HCT116 (cell line): ENCODE data around the gene PIAS4. TPM values are rescaled to one million over a fixed set of nuclear protein-coding genes. Genes with fewer than 3 reads are reported as not detected.

ENCODE experiments used
- ATAC-seq: fragments of 200-7000 bp; cut with Tn5 transposase; 2 replicates; pipeline ENCODE4 v1.9.1; 2020; ENCODE audit warnings: mild to moderate bottlenecking, moderate library complexity
- BruUV-seq: library from RNA; stranded (reverse); fragments of 400-500 nt; replicated peaks from 2 replicates; lab custom pipeline; 2021; lab: Mats Ljungman, UMichigan
- CTCF ChIA-PET: fragments of 300-600 bp; sonication (Branson Sonifier 250); formaldehyde crosslinking; loops from one replicate; lab custom pipeline; 2021; ENCODE audit warnings: antibody characterized with exemption; lab: Charles Lee
- POLR2A ChIA-PET: fragments of 300-600, 350-600 bp; sonication (Branson Sonifier 250); formaldehyde crosslinking; loops from one replicate; lab custom pipeline; 2021; ENCODE audit warnings: antibody characterized with exemption; lab: Charles Lee
- RAD21 ChIA-PET, 2 experiments: fragments of 300-600 bp; sonication (Branson Sonifier 250); formaldehyde crosslinking; loops; one replicate each; lab custom pipeline; 2023; ENCODE audit warnings: low total read pairs in 2 of 2; ENCODE audit not compliant: uncharacterized antibody in 2 of 2, unreplicated experiment in 2 of 2, low non-redundant PET in 1 of 2; lab: Charles Lee
- DNase-seq: peaks from one replicate; pipeline ENCODE4 v3.0.0-alpha.2; 2010; ENCODE audit warnings: low read depth, low spot score
- H2AFZ ChIP-seq: fragments of 200-600 bp; shearing (Covaris generic), sonication (generic); 2 replicates; pipeline ENCODE4 v1.6.1; 2017; ENCODE audit warnings: low read depth, mixed run types, mixed read lengths, antibody characterized with exemption, low read length; ENCODE audit not compliant: poor library complexity, severe bottlenecking
- H3K27ac ChIP-seq: 2 replicates; pipeline ENCODE4 v1.5.1; 2012; ENCODE audit warnings: low read depth, low read length
- H3K27me3 ChIP-seq: fragments of 200-600 bp; sonication (generic); 2 replicates; pipeline ENCODE4 v1.6.1; 2016; ENCODE audit warnings: mixed run types, low read length, mixed read lengths; ENCODE audit not compliant: insufficient read depth
- H3K36me3 ChIP-seq, 2 experiments: fragments of 200-500 bp in 1 of 2; fragments of 200-600 bp in 1 of 2; sonication (Bioruptor generic) in 1 of 2; sonication (generic) in 1 of 2; 2 replicates each; pipeline versions ENCODE4 v1.5.1 to v1.6.1; 2014 to 2016; ENCODE audit warnings: low read length in 2 of 2, inconsistent platforms in 1 of 2, mixed read lengths in 1 of 2, mixed run types in 1 of 2; ENCODE audit not compliant: insufficient read depth in 2 of 2, control insufficient read depth in 1 of 2
- H3K4me1 ChIP-seq, 2 experiments: fragments of 200-600 bp in 1 of 2; sonication (generic) in 1 of 2; 2 replicates each; pipeline versions ENCODE4 v1.5.1 to v1.6.1; 2012 to 2017; ENCODE audit warnings: low read length in 2 of 2, inconsistent platforms in 1 of 2, mild to moderate bottlenecking in 1 of 2, mixed read lengths in 1 of 2, mixed run types in 1 of 2, moderate library complexity in 1 of 2; ENCODE audit not compliant: insufficient read depth in 2 of 2, control insufficient read depth in 1 of 2
- H3K4me2 ChIP-seq: fragments of 200-600 bp; sonication (generic); 2 replicates; pipeline ENCODE4 v1.6.1; 2017; ENCODE audit warnings: mixed run types, low read length, mixed read lengths
- H3K4me3 ChIP-seq, 2 experiments: fragments of 200-600 bp in 1 of 2; sonication (generic) in 1 of 2; replicated peaks in 1 of 2; 2 replicates each; pipeline ENCODE4 v1.5.1; 2011 to 2016; ENCODE audit warnings: low read length in 2 of 2, control low read depth in 1 of 2, low read depth in 1 of 2, mild to moderate bottlenecking in 1 of 2, mixed read lengths in 1 of 2, mixed run types in 1 of 2
- H3K79me2 ChIP-seq: fragments of 200-600 bp; sonication (generic); 2 replicates; pipeline ENCODE4 v1.6.1; 2017; ENCODE audit warnings: mild to moderate bottlenecking, mixed run types, low read length, moderate library complexity, mixed read lengths; ENCODE audit not compliant: insufficient read depth
- H3K9ac ChIP-seq: fragments of 200-600 bp; sonication (generic); 2 replicates; pipeline ENCODE4 v1.6.1; 2016; ENCODE audit warnings: low read length, mixed read lengths
- H3K9me2 ChIP-seq: fragments of 200-600 bp; sonication (generic), shearing (Covaris generic); 2 replicates; pipeline ENCODE4 v1.6.1; 2017; ENCODE audit warnings: mixed run types, mild to moderate bottlenecking, moderate library complexity; ENCODE audit not compliant: insufficient read depth
- H3K9me3 ChIP-seq, 2 experiments: fragments of 200-500 bp in 1 of 2; fragments of 200-600 bp in 1 of 2; sonication (Bioruptor generic) in 1 of 2; sonication (generic) in 1 of 2; 2 replicates each; pipeline ENCODE4 v1.6.1; 2014 to 2017; ENCODE audit warnings: low read length in 2 of 2, mixed read lengths in 2 of 2, inconsistent platforms in 1 of 2, low read depth in 1 of 2, mild to moderate bottlenecking in 1 of 2, mixed run types in 1 of 2, moderate library complexity in 1 of 2; ENCODE audit not compliant: control insufficient read depth in 1 of 2, insufficient read depth in 1 of 2
- H4K20me1 ChIP-seq: fragments of 200-600 bp; sonication (generic), shearing (Covaris generic); 2 replicates; pipeline ENCODE4 v1.6.1; 2017; ENCODE audit warnings: mixed run types, mild to moderate bottlenecking, moderate library complexity; ENCODE audit not compliant: insufficient read depth
- EGR1 ChIP-seq: IDR thresholded peaks from 2 replicates; pipeline ENCODE4 v1.6.1; 2012; ENCODE audit warnings: low read depth
- ELF1 ChIP-seq: IDR thresholded peaks from 2 replicates; pipeline ENCODE4 v1.6.1; 2012; ENCODE audit warnings: low read depth, borderline replicate concordance
- EZH2 ChIP-seq: fragments of 200-600 bp; sonication (generic); IDR thresholded peaks from 2 replicates; pipeline ENCODE4 v1.6.1; 2017; ENCODE audit warnings: antibody characterized with exemption, mixed run types
- EZH2phosphoT487 ChIP-seq: fragments of 200-600 bp; IDR thresholded peaks from 2 replicates; pipeline ENCODE4 v1.6.1; 2018; ENCODE audit warnings: antibody characterized with exemption, borderline replicate concordance
- FOSL1 ChIP-seq: IDR thresholded peaks from 2 replicates; pipeline ENCODE4 v1.6.1; 2012; ENCODE audit warnings: low read depth
- POLR2A ChIP-seq: IDR thresholded peaks from 2 replicates; pipeline ENCODE4 v1.7.0; 2011; ENCODE audit warnings: borderline replicate concordance; ENCODE audit not compliant: insufficient read depth, insufficient read length; ENCODE audit errors: extremely low read depth
- POLR2AphosphoS5 ChIP-seq: IDR thresholded peaks from 2 replicates; pipeline ENCODE4 v1.6.1; 2011; ENCODE audit warnings: mild to moderate bottlenecking, low read depth, low read length, moderate library complexity
- SP1 ChIP-seq: IDR thresholded peaks from 2 replicates; pipeline ENCODE4 v1.6.1; 2012; ENCODE audit warnings: low read depth
- TCF7L2 ChIP-seq: IDR thresholded peaks from 2 replicates; pipeline ENCODE4 v1.7.0; 2011; ENCODE audit warnings: borderline replicate concordance, inconsistent platforms; ENCODE audit not compliant: insufficient read depth, insufficient read length; ENCODE audit errors: extremely low read depth
- YY1 ChIP-seq: IDR thresholded peaks from 2 replicates; pipeline ENCODE4 v1.6.1; 2011; ENCODE audit warnings: low read length, low read depth, moderate library complexity, mild to moderate bottlenecking; ENCODE audit not compliant: insufficient replicate concordance; ENCODE audit errors: extremely low read depth
- ZFX ChIP-seq: fragments of 450-650 bp; IDR thresholded peaks from 2 replicates; pipeline ENCODE4 v1.6.1; 2017
- ZNF274 ChIP-seq: fragments of 200-500 bp; sonication (Bioruptor generic); IDR thresholded peaks from 2 replicates; pipeline ENCODE4 v1.6.1; 2014; ENCODE audit warnings: mild to moderate bottlenecking, low read depth, low read length, inconsistent platforms
- intact Hi-C: fragments of 100-400 bp; cut with micrococcal nuclease; formaldehyde crosslinking; loops from 2 replicates; pipeline ENCODE4 v1.10.0; 2022
- total RNA-seq: library from RNA; stranded (reverse); gene quantifications from one replicate; pipeline ENCODE4 v1.2.1, GENCODE V29; 2021; ENCODE audit not compliant: unreplicated experiment
- TF ChIP-seq, protein P1 (sequence below): IDR thresholded peaks from 2 replicates; pipeline ENCODE4 v1.6.1; 2012
- TF ChIP-seq, protein P2 (sequence below), 3 experiments: fragments of 200-600 bp in 1 of 3; sonication (generic) in 1 of 3; IDR thresholded peaks in 2 of 3; conservative IDR thresholded peaks in 1 of 3; 2 replicates each; pipeline ENCODE4 v1.5.1; 2012 to 2017; ENCODE audit warnings: low read depth in 2 of 3, low read length in 2 of 3, antibody characterized with exemption in 1 of 3, borderline replicate concordance in 1 of 3, control low read depth in 1 of 3, mild to moderate bottlenecking in 1 of 3, mixed read lengths in 1 of 3, mixed run types in 1 of 3, moderate library complexity in 1 of 3; ENCODE audit not compliant: insufficient read depth in 1 of 3
- TF ChIP-seq, protein P3 (sequence below): IDR thresholded peaks from 2 replicates; pipeline ENCODE4 v1.6.1; 2011; ENCODE audit warnings: mild to moderate bottlenecking, low read length, moderate library complexity; ENCODE audit not compliant: insufficient replicate concordance; ENCODE audit errors: extremely low read depth

The PIAS4 gene
- total RNA-seq, 1 experiment from 2014 or later: 28.4 TPM

DNA sequence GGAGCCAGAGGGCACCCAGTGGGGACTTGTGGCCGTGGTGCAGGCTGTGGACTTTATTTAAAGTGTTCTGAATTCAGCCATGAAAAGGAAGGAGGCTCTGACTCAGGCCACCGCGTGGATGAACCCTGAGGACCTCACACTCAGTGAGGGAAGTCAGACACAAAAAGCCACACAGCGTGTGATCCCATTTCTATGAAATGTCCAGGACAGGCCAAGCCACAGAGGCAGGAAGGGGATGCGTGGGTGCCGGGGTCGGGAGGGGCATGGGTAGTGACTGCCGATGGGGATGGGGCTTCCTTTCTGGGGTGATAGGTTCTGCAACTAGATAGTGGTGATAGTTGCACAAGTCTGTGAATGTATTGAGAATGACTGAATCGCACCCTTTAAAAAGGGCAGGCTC lies 67.8 kb downstream of the PIAS4 start:
- POLR2A ChIA-PET: no interaction called here
- no peaks in the 10 kb centered on the region for H3K9me2 ChIP-seq
- no peak overlapping the region for H2AFZ ChIP-seq
- CTCF ChIA-PET: no interaction called here
- no peak for ATAC-seq
- H3K27ac ChIP-seq: no peak overlapping the region
- DNase-seq: no peak
- H3K27me3 ChIP-seq: no peaks in the 10 kb centered on the region
- no peak for TF ChIP-seq POLR2A
- TF ChIP-seq EGR1: no peak
- no peak for TF ChIP-seq YY1
- TF ChIP-seq, protein P1, sequence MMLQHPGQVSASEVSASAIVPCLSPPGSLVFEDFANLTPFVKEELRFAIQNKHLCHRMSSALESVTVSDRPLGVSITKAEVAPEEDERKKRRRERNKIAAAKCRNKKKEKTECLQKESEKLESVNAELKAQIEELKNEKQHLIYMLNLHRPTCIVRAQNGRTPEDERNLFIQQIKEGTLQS: no peak
- no peak for TF ChIP-seq SP1
- TF ChIP-seq EZH2phosphoT487: no peak
- TF ChIP-seq, protein P2, sequence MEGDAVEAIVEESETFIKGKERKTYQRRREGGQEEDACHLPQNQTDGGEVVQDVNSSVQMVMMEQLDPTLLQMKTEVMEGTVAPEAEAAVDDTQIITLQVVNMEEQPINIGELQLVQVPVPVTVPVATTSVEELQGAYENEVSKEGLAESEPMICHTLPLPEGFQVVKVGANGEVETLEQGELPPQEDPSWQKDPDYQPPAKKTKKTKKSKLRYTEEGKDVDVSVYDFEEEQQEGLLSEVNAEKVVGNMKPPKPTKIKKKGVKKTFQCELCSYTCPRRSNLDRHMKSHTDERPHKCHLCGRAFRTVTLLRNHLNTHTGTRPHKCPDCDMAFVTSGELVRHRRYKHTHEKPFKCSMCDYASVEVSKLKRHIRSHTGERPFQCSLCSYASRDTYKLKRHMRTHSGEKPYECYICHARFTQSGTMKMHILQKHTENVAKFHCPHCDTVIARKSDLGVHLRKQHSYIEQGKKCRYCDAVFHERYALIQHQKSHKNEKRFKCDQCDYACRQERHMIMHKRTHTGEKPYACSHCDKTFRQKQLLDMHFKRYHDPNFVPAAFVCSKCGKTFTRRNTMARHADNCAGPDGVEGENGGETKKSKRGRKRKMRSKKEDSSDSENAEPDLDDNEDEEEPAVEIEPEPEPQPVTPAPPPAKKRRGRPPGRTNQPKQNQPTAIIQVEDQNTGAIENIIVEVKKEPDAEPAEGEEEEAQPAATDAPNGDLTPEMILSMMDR (IDR thresholded peaks at IDR 0.05 in 2 of 3, conservative IDR thresholded peaks at IDR 0.05 in 1 of 3; ENCODE audit: borderline replicate concordance in 1 of 3, insufficient read depth in 1 of 3, low read depth in 2 of 3, low read length in 2 of 3): no peak
- no peak for TF ChIP-seq ZNF274
- no peak for TF ChIP-seq EZH2
- TF ChIP-seq, protein P3, sequence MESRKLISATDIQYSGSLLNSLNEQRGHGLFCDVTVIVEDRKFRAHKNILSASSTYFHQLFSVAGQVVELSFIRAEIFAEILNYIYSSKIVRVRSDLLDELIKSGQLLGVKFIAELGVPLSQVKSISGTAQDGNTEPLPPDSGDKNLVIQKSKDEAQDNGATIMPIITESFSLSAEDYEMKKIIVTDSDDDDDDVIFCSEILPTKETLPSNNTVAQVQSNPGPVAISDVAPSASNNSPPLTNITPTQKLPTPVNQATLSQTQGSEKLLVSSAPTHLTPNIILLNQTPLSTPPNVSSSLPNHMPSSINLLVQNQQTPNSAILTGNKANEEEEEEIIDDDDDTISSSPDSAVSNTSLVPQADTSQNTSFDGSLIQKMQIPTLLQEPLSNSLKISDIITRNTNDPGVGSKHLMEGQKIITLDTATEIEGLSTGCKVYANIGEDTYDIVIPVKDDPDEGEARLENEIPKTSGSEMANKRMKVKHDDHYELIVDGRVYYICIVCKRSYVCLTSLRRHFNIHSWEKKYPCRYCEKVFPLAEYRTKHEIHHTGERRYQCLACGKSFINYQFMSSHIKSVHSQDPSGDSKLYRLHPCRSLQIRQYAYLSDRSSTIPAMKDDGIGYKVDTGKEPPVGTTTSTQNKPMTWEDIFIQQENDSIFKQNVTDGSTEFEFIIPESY: no peak
- no peak for TF ChIP-seq ZFX
- TF ChIP-seq FOSL1: no peak
- TF ChIP-seq POLR2AphosphoS5: no peak
- TF ChIP-seq TCF7L2: no peak
- TF ChIP-seq ELF1: no peak
- no peaks in the 10 kb centered on the region for H3K9me3 ChIP-seq
- RAD21 ChIA-PET: no interaction called here
- H3K9ac ChIP-seq: no peak overlapping the region
- H3K79me2 ChIP-seq: no peaks in the 10 kb centered on the region
- BruUV-seq: no TSS peak
- H3K36me3 ChIP-seq: no peaks in the 10 kb centered on the region
- no peak overlapping the region for H3K4me3 ChIP-seq
- H4K20me1 ChIP-seq: no peaks in the 10 kb centered on the region
- peaks cover 10 to 21% of the 10 kb centered on the region in 2 experiments for H3K4me1 ChIP-seq
- no peak overlapping the region for H3K4me2 ChIP-seq
- intact Hi-C loops: no loop called here
